RWPE2 (cell line): ENCODE measurements around the gene FYTTD1.

ENCODE experiments used
- ATAC-seq: fragments of 200-7000 bp; cut with Tn5 transposase; 3 replicates; pipeline ENCODE4 v1.9.1; 2021; ENCODE audit warnings: low read depth
- DNase-seq: peaks from one replicate; pipeline ENCODE4 v3.0.0-alpha.2; 2020; ENCODE audit warnings: low spot score
- H3K27ac ChIP-seq: fragments of 450-650 bp; 2 replicates; pipeline ENCODE4 v1.5.1; 2017; ENCODE audit warnings: mild to moderate bottlenecking; ENCODE audit not compliant: poor library complexity, severe bottlenecking
- H3K27me3 ChIP-seq: fragments of 250-450 bp; sonication (Bioruptor Pico); 2 replicates; pipeline ENCODE4 v1.5.1; 2021; ENCODE audit warnings: mild to moderate bottlenecking, moderate library complexity; ENCODE audit not compliant: insufficient read depth, poor library complexity, severe bottlenecking
- H3K36me3 ChIP-seq: fragments of 250-450 bp; sonication (Bioruptor Pico); 2 replicates; pipeline ENCODE4 v1.5.1; 2020; ENCODE audit warnings: low read depth, mild to moderate bottlenecking, moderate library complexity
- H3K4me1 ChIP-seq: fragments of 250-450 bp; sonication (Bioruptor Pico); 2 replicates; pipeline ENCODE4 v1.5.1; 2021; ENCODE audit warnings: mild to moderate bottlenecking, moderate library complexity; ENCODE audit not compliant: insufficient read depth, poor library complexity, severe bottlenecking
- H3K4me3 ChIP-seq: fragments of 250-450 bp; sonication (Bioruptor Pico); 2 replicates; pipeline ENCODE4 v1.5.1; 2021; ENCODE audit warnings: mild to moderate bottlenecking, moderate library complexity; ENCODE audit not compliant: severe bottlenecking
- H3K9me3 ChIP-seq: fragments of 250-450 bp; sonication (Bioruptor Pico); 2 replicates; pipeline ENCODE4 v1.5.1; 2021; ENCODE audit warnings: mild to moderate bottlenecking, moderate library complexity; ENCODE audit not compliant: severe bottlenecking
- CTCF ChIP-seq: fragments of 450-650 bp; IDR thresholded peaks from one replicate; pipeline ENCODE4 v1.5.1; 2017; ENCODE audit warnings: mild to moderate bottlenecking, moderate library complexity; ENCODE audit not compliant: poor library complexity, severe bottlenecking

FYTTD1 gene

GRCh38 chr3:197807969-197808587 is 58.4 kb downstream of the FYTTD1 start:
- Histone ChIP-seq H3K27ac (no peak overlapping the region), H3K4me1 (no peaks in the 10 kb centered on the region), H3K9me3 (no peaks in the 10 kb centered on the region), H3K4me3 (no peak overlapping the region), H3K27me3 (no peaks in the 10 kb centered on the region), H3K36me3 (peaks cover 5% of the 10 kb centered on the region; the same call in 1 of the 2 replicates)
- TF ChIP-seq CTCF: no peak
- ATAC-seq (no peak), DNase-seq (no peak)

- peaks cover 8% of the 10 kb centered on the region; the same call in 1 of the 2 replicates for H3K36me3 ChIP-seq
- DNase-seq: no peak
- TF ChIP-seq CTCF: no peak
- H3K27ac ChIP-seq: no peak overlapping the region
- no peaks in the 10 kb centered on the region for H3K9me3 ChIP-seq
- ATAC-seq: no peak
- no peak overlapping the region for H3K4me3 ChIP-seq
- no peaks in the 10 kb centered on the region for H3K27me3 ChIP-seq
- no peaks in the 10 kb centered on the region for H3K4me1 ChIP-seq
Observed at GRCh38 chr3:197809356-197810020, 59.8 kb downstream of the FYTTD1 start.

DNA sequence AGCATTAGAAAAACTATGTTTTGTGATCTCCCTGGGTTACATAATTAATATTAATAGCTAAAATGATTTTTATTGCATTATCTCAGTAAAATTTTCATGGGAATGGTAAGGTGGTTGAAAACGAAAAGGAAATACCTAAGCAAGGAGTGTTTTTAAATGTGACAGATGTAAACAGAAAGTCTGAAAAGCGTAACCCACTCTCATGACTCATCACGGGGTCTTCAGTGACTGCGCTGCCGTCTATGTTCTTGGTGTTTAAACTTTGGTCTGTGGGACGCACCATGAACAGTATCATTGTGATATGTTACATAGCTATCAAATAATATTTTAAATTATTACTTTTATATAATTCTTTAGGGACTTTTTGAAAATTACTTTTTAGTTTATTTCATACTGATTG is 61.2 kb downstream of the FYTTD1 start:
- DNase-seq (no peak), ATAC-seq (no peak)
- no peaks in the 10 kb centered on the region for H3K9me3 ChIP-seq
- no peaks in the 10 kb centered on the region for H3K27me3 ChIP-seq
- H3K4me1 ChIP-seq: no peaks in the 10 kb centered on the region
- TF ChIP-seq CTCF: no peak
- peaks cover 10% of the 10 kb centered on the region for H3K36me3 ChIP-seq
- no peak overlapping the region for H3K4me3 ChIP-seq
- no peak overlapping the region for H3K27ac ChIP-seq

GRCh38 chr3:197811343-197811742 is 61.7 kb downstream of the FYTTD1 start:
- no peak for TF ChIP-seq CTCF
- peaks cover 12% of the 10 kb centered on the region for H3K36me3 ChIP-seq
- H3K4me1 ChIP-seq: no peaks in the 10 kb centered on the region
- H3K9me3 ChIP-seq: no peaks in the 10 kb centered on the region
- no peak for DNase-seq
- no peak overlapping the region for H3K27ac ChIP-seq
- ATAC-seq: no peak
- no peaks in the 10 kb centered on the region for H3K27me3 ChIP-seq
- no peak overlapping the region for H3K4me3 ChIP-seq

DNA sequence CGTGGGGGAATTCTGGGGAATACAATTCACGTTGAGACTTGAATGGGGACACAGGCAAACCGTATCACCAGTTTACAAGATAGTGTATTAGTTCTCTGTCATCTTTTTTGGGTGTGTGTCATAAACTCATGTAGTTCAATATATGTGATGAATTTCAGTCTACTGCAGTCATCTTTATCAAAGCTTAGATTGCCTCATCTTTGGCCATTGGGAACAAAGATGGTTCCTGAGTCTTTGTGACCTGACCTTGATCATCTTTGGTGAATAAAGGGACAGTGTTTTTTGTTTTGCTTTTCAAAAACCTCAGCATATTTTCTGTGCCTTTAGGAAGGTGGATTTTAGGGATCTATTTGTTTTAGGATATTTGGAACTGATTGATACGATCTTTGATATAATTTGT is 64.7 kb downstream of the FYTTD1 start:
- H3K36me3 ChIP-seq: peaks cover 27% of the 10 kb centered on the region
- H3K4me1 ChIP-seq: no peaks in the 10 kb centered on the region
- no peaks in the 10 kb centered on the region for H3K9me3 ChIP-seq
- DNase-seq (no peak), ATAC-seq (no peak)
- no peak for TF ChIP-seq CTCF
- H3K27ac ChIP-seq: no peak overlapping the region
- H3K4me3 ChIP-seq: no peak overlapping the region
- no peaks in the 10 kb centered on the region for H3K27me3 ChIP-seq
